ENCODE measurements around the gene C16orf96. TPM values are rescaled to one million over a fixed set of nuclear protein-coding genes. Genes with fewer than 3 reads are reported as not detected.

Gene C16orf96
- total RNA-seq, 1 donor from 2014 or later = not detected

DNA sequence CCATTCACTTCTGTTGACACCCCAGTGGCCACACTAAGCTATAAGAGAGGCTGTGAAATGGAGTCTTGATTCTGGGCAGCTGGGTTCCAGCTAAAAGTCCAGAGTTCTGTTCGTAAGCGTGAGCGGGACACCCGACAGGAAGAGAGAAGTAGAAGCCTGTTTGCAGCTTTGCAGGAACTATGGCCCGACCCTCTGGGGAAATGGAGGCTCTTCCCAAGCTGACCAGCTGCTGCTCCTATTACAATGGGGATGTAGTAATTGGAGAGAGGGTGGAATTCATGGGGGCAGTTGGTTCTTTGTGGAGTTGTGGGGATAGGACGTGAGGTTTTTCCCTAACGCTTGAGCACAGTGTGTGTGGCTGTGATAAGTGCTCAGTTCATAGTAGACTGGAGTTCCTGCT, 30.2 kb downstream of the C16orf96 start:
- H3K36me3 ChIP-seq (ENCODE audit: control insufficient read depth, insufficient read depth, low read length) = no peaks in the 10 kb centered on the region
- H3K27me3 ChIP-seq (ENCODE audit: control insufficient read depth, insufficient read depth, low read length) = no peaks in the 10 kb centered on the region
- FAIRE-seq (no peak), DNase-seq (ENCODE audit: low read depth) (no peak)
- TF ChIP-seq, protein P1, sequence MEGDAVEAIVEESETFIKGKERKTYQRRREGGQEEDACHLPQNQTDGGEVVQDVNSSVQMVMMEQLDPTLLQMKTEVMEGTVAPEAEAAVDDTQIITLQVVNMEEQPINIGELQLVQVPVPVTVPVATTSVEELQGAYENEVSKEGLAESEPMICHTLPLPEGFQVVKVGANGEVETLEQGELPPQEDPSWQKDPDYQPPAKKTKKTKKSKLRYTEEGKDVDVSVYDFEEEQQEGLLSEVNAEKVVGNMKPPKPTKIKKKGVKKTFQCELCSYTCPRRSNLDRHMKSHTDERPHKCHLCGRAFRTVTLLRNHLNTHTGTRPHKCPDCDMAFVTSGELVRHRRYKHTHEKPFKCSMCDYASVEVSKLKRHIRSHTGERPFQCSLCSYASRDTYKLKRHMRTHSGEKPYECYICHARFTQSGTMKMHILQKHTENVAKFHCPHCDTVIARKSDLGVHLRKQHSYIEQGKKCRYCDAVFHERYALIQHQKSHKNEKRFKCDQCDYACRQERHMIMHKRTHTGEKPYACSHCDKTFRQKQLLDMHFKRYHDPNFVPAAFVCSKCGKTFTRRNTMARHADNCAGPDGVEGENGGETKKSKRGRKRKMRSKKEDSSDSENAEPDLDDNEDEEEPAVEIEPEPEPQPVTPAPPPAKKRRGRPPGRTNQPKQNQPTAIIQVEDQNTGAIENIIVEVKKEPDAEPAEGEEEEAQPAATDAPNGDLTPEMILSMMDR (IDR thresholded peaks at IDR 0.05; ENCODE audit: insufficient read depth, low read length, severe bottlenecking) = no peak
- H3K4me3 ChIP-seq (ENCODE audit: low read depth, low read length) = no peak overlapping the region

DNA sequence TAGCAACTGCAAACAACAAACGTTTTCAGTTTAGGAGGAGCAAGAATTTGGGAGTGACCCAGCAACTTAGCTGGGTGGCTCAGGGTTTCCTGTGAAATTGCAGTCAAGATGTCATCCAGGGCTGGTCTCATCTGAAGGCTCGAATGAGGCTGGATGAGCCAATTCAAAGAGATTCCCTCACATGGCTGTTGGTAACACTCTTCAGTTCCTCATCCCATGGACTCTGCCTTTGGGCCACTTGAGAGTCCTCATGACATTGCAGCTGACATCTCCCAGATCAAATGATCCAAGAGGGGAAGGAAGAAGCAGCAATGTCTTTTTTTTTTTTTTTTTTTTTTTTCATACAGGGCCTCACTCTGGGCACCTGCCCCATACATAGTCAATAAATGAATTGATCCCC, 32.2 kb downstream of the C16orf96 start:
- FAIRE-seq = no peak
- no peaks in the 10 kb centered on the region for H3K27me3 ChIP-seq (ENCODE audit: control insufficient read depth, insufficient read depth, low read length)
- DNase-seq (ENCODE audit: low read depth) = no peak

DNA sequence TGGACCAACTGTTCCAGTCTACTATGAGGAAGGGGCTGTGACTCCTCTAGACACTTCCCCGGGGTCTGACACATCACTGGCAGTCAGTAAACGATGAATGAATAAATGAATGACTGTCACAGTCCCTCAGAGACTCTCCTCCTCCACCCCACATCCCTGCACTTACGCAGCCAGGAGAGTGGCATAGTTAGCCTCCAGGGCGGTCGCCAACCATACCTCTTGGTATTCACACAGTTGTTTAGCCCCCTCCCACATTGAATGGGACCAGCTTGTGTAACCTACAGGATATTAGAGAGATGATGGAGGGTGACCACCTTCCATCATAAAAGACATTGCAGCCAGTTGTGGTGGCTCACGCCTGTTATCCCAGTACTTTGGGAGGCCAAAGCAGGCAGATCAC, 32.8 kb downstream of the C16orf96 start:
- FAIRE-seq = no peak
- Histone ChIP-seq H3K36me3 (ENCODE audit: control insufficient read depth, insufficient read depth, low read length) (no peaks in the 10 kb centered on the region), H3K4me3 (ENCODE audit: low read depth, low read length) (no peak overlapping the region), H3K27me3 (ENCODE audit: control insufficient read depth, insufficient read depth, low read length) (no peaks in the 10 kb centered on the region)
- TF ChIP-seq, protein P1 (IDR thresholded peaks at IDR 0.05; ENCODE audit: insufficient read depth, low read length, severe bottlenecking) = no peak
- DNase-seq (ENCODE audit: low read depth) = no peak

More for the DNA sequence above, 32.2 kb downstream of the C16orf96 start:
- H3K36me3 ChIP-seq (ENCODE audit: control insufficient read depth, insufficient read depth, low read length) = no peaks in the 10 kb centered on the region
- TF ChIP-seq, protein P1 (IDR thresholded peaks at IDR 0.05; ENCODE audit: insufficient read depth, low read length, severe bottlenecking) = no peak
- H3K4me3 ChIP-seq (ENCODE audit: low read depth, low read length) = no peak overlapping the region

DNA sequence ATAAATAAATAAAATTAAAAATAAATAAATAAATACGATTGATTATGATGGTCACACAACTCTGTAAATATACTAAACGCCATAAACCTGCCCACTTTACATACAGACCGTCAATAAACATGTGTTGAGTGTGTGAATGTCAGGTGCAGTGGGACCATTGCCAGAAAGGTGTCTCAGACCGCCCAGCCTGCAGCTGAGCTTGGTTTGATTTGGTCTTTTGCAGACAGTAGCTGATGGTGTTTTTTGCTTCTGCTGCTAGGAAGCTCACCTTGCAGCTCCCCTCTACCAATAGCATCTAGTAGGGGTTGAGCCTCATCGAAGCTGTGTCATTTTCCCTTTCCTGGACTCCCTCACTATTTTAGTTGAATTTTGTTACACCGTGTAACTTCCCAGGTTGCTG, 35.1 kb downstream of the C16orf96 start:
- DNase-seq (ENCODE audit: low read depth) (no peak), FAIRE-seq (no peak)
- TF ChIP-seq, protein P1 (IDR thresholded peaks at IDR 0.05; ENCODE audit: insufficient read depth, low read length, severe bottlenecking) = no peak
- H3K27me3 ChIP-seq (ENCODE audit: control insufficient read depth, insufficient read depth, low read length) = no peaks in the 10 kb centered on the region
- H3K4me3 ChIP-seq (ENCODE audit: low read depth, low read length) = no peak overlapping the region
- no peaks in the 10 kb centered on the region for H3K36me3 ChIP-seq (ENCODE audit: control insufficient read depth, insufficient read depth, low read length)

DNA sequence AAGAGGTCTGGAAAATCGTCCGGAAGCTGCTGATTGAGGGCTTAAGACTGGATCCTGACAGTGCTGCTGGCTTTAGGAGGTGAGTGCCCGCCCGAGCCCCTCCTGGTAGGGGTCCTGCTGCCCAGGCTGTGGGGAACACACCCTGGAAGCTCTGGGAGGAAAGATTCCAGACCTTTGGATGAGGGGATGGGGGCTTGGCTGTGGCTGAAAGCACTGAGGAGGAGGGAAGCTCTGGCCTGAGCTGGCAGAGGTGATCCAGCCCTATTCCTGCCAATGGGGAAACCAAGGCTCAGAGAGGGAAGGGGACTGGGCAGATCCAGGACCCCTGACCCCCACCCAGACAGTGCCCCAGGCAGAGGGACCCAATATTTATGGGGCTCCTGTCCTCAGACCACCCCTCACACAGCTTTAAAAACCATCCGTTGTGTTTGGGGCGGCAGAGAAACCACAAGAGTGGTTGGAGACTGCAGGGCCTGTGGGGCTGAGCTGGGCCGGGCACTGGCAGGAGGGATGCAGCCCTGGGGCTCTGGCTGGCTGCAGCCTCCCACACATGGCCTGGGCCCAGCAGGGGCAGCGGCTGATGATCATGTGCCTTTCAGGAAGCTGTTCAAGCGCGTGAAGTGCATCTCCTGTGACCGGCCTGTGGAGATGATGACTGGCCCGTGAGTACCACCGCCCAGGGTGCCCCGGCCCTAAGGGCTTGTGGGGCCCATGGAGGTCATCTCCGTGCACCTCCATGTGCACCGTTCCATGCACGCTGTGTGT, 35.7 kb downstream of the C16orf96 start:
- TF ChIP-seq, protein P1 (IDR thresholded peaks at IDR 0.05; ENCODE audit: insufficient read depth, low read length, severe bottlenecking) = no peak

DNA sequence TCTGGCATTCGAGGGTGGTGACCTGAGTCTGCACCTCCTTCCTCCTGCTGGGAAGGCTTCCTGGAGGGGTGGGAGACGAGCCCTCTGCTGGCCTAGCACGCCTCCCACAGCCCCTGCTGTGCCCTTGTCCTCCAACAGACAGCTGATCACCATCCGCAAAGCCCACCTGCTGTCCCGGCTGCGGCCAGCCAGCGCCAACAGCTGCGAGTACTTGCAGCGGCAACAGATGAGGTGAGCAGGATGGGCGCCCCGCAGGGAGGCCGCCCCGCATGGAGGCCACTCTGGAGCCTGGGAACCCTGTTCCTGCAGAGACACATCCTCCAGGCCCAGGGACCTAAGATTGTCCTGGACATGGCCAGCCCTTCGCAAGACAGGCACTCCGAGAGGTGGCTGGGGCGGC, 36.9 kb downstream of the C16orf96 start:
- peaks cover 2% of the 10 kb centered on the region for H3K27me3 ChIP-seq (ENCODE audit: control insufficient read depth, insufficient read depth, low read length)
- FAIRE-seq = no peak
- TF ChIP-seq, protein P1 (IDR thresholded peaks at IDR 0.05; ENCODE audit: insufficient read depth, low read length, severe bottlenecking) = no peak
- H3K4me3 ChIP-seq (ENCODE audit: low read depth, low read length) = no peak overlapping the region
- no peak for DNase-seq (ENCODE audit: low read depth)
- no peaks in the 10 kb centered on the region for H3K36me3 ChIP-seq (ENCODE audit: control insufficient read depth, insufficient read depth, low read length)

More for the DNA sequence above, 35.7 kb downstream of the C16orf96 start:
- no peaks in the 10 kb centered on the region for H3K36me3 ChIP-seq (ENCODE audit: control insufficient read depth, insufficient read depth, low read length)
- no peak for FAIRE-seq
- H3K4me3 ChIP-seq (ENCODE audit: low read depth, low read length) = no peak overlapping the region
- H3K27me3 ChIP-seq (ENCODE audit: control insufficient read depth, insufficient read depth, low read length) = peaks cover 2% of the 10 kb centered on the region
- DNase-seq (ENCODE audit: low read depth) = no peak

Measured in bronchial epithelial cell (primary cell).